Activated T-cell treated with anti-CD3 and anti-CD28 coated beads for 1 hour (primary cell): ENCODE measurements around the gene LYPD5.
"Not testable (repeated sequence)": the region's sequence is repeated elsewhere in the genome, so short reads cannot be mapped to it uniquely, and the experiment has no call there.

Source experiments
- DNase-seq: peaks from one replicate; pipeline ENCODE4 v3.0.0-alpha.2; 2020; ENCODE audit warnings: low read depth

LYPD5 gene, protein sequence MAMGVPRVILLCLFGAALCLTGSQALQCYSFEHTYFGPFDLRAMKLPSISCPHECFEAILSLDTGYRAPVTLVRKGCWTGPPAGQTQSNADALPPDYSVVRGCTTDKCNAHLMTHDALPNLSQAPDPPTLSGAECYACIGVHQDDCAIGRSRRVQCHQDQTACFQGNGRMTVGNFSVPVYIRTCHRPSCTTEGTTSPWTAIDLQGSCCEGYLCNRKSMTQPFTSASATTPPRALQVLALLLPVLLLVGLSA

DNA sequence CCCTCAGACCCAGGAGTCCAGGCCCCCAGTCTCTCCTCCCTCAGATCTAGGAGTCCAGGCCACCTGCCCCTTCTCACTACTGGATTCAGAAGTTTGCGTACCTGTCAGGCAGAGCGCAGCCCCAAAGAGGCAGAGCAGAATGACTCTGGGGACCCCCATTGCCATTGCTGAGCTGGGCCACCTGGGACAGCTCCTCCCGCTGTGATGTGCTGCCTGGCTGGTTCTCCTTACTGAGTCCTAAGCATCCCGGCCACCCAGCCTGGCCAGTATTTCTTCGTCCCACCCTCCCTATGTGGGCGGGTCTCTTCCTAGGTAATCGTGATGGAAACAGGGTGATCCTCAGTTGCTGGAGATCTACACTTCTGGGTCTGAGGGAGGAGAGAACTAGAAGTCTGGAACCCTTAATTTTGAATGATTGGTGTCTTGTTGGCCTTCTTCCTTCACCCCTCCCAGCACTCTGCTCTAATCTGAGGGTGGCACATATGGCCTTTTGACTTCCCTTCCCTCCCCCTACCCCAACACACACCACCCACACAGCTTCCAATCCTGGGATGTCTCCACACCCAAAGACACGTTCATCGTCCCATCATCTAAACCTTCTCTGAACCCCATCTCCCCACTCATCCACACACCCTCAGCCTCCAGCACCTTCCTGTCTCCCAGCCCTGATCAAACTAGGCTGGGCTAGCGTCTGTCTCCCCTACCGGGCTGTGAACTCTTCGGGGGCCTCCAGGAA, at the start of gene LYPD5:
LYPD5 (minus strand) TSS at position 232 of the 736 bp plus-strand sequence; CDS start at position 165, 67 bp downstream.
- DNase-seq: no peak

- DNase-seq: no peak
These were observed 46.6 kb upstream of the LYPD5 start for GRCh38 chr19:43848821-43849220.

GRCh38 chr19:43847884-43848283, 45.6 kb upstream of the LYPD5 start:
- no peak for DNase-seq

GRCh38 chr19:43847246-43847645, 45.0 kb upstream of the LYPD5 start:
- no peak for DNase-seq

GRCh38 chr19:43842007-43842406, 39.8 kb upstream of the LYPD5 start:
- no peak for DNase-seq

GRCh38 chr19:43839139-43839538, 36.9 kb upstream of the LYPD5 start:
- no peak for DNase-seq

DNA sequence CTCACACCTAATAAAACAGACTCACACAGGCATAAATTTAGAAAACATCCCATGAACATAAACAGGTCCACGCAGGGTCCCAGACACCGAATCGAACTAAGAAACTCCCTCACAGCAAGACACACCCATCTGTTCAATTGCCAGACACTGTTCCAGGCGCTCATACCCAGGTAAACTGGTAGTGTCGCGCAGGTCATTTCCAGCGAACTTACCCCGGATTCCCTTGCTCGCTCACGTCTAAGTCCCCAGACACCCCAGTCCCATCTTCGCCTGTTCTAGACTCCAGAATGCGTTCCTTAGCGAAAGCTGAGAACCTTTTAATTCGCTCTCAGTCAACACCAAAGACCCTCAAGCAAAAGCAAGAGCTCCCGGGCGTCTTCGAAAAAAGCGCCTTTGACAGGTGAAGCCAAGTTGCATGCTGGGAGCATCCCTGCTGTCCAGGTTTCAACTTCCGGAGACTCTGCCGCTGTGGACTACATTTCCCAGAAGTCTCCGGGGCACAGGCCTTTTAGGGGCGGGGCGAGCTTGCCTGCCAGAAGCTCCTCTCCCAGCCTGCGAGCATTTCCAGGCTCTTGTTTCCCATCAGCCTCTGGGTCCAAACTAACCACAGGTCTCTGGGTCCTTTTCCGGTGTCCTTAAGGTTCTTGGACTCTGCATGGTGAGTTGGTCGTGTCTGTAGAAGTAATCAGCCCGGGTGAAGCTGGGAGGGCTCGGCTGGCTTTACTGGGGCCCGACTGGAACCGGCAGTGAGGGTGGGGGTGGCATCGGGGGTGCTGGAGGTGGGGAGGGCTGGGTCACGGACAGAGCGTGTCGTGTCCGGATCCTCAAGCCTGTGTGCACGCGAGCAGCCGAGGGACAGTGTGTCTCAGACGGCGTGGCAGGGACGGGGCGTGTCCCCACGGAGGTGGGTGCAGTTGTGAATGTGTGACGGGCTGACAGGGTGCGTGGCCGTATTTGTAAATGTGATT, 24.8 kb upstream of the LYPD5 start, which contains the start of gene ZNF283:
ZNF283 (plus strand) TSS at position 535 of the 968 bp plus-strand sequence. CDS start 6,184 bp downstream, outside the sequence.
- DNase-seq: peak; percentile 71

DNA sequence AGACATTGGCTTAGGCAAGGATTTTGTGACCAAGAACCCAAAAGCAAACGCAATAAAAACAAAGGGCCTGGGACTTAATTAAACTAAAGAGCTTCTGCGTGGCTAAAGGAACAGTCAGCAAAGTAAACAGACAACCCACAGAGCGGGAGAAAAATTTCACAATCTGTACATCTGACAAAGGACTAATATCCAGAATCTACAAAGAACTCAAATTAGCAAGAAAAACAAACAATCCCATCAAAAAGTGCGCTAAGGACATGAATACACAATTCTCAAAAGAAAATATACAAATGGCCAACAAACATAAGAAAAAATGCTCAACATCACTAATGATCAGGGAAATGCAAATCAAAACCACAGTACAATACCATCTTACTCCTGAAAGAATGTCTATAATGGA, 22.3 kb upstream of the LYPD5 start:
- DNase-seq: not testable (repeated sequence)

- DNase-seq: not testable (repeated sequence)
These were observed 21.6 kb upstream of the LYPD5 start for GRCh38 chr19:43823856-43824255.

DNA sequence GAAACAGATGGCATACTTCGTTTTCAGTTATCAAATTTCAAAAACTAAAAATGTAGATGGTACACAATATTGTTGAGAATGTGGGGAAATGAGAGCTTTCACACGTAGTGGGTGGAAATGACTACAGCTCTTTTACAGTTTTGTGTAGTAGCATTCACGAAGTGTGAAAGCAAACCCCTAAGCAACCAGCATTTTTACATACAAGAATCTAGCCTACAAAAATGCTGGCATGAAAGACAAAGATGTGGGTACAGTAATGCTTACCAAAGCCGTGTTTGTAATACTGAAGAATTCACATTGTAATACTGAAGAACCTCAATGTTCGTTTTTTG, 18.6 kb upstream of the LYPD5 start:
- DNase-seq: no peak

DNA sequence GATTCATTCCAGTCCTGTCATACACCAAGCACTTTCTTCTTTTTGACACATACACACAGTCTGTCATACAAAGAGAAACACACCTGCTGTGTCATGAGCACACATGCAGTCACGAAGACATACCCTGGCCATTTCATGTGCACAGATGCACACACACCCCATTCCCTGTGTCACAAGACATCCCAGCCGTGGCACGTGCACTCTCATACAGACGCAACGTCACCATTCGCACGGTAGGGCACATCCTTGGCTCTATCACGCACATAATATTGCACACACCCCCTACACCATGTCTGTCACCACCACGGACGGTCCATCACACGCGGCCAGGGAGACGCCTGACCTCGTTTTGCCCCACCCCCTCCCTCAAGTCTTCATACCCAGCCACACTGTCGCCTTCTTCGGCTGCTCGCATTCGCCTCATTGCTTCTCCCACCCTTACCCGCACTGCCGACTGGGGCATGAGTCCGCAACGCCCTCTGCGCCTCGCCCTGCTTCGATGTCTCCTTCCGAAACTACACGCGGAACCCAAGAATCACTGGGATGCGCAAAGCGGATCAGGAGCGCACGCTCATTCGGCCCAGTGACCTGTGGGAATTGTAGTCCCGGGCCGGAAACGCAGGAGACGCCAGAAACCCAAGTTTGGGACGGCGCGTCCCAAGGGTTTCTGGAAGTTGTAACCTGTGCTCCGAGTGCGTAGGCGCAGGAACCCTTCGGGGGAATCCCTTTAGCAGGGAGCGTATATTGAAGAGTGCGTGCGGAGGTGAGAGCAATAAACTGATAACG, 18.0 kb upstream of the LYPD5 start:
- DNase-seq: no peak

GRCh38 chr19:43818500-43818899, 16.3 kb upstream of the LYPD5 start:
- no peak for DNase-seq

GRCh38 chr19:43817454-43817853, 15.2 kb upstream of the LYPD5 start:
- not testable (repeated sequence) for DNase-seq

- no peak for DNase-seq
These were observed 12.6 kb upstream of the LYPD5 start for GRCh38 chr19:43814663-43815352.

DNA sequence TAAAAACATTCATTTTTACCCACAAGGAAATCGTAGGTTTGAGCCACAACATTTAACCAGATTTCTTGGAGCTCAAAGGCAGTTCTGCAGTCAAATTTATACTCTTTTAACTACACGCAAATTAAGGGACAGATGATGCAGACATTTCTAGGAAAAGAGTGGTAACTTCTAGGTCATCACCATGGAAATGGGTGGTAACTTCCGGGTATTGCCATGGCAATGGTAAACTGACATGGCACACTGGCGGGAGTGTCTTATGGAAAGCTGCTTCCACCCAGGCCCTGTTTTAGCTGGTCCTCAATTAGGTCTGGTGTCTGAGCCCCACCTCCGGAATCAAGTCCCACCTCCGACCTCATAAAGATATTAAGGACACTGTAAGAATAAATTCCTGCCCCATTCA, 10.4 kb upstream of the LYPD5 start:
- no peak for DNase-seq

DNA sequence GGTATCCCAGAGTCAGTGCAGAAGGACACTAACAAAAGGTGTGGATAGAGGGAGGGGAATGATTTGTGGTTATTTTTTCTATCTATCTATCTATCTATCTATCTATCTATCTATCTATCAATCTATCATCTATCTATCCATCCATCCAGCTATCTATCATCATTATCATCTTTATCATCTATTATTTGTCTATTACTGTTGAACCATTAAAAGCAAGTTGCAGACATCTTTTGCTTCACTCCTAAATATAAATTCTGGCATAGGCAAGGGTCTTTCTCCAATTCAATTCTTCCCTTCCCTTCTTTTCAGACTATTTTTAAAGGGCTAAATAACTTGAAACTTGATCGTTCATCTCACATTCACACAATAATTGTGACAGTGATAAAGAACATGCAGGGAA, 10.0 kb upstream of the LYPD5 start:
- no peak for DNase-seq

- no peak for DNase-seq
These were observed 9.6 kb upstream of the LYPD5 start for GRCh38 chr19:43811837-43812236.

DNA sequence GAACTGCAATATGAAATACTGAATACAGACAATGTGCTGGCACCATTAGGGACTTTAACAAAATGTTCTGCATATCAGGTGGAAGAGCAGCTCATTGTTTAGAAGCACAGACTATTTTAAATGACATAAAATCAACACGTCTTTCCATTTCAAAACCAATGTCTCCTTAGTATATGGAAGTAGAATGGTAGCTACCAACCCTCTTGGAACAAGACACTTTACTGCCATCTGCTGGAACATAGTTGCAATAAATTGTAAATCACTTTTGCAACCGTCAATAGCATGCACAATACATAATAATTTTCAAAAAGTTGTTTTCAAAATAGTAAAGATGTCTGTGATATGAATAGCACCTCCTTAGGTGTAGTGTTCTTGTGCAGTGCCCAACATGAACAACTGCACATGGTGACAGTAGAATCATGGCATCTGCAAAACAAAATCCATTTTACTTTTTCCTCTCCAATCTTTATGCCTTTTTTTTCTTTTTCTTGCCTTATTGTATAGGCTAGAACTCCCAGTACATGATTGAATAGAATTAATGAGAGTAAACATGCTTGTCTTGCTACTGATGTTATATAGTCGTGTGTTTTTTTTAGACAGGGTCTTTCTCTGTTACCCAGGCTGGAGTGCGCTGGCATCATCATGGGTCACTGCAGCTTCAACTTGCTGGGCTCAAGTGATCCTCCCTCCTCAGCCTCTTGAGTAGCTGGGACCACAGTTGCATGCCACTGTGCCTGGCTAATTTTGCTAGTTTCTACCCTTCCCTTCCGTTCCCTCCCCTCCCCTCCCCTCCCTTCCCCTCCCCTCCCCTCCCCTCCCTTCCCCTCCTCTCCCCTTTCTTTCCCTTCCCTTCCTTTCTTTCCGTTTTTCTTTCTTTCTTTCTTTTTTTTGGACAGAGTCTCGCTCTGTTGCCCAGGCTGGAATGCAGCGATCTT, 7.8 kb upstream of the LYPD5 start:
- DNase-seq: no peak

GRCh38 chr19:43807651-43808050, 5.4 kb upstream of the LYPD5 start:
- DNase-seq: no peak

DNA sequence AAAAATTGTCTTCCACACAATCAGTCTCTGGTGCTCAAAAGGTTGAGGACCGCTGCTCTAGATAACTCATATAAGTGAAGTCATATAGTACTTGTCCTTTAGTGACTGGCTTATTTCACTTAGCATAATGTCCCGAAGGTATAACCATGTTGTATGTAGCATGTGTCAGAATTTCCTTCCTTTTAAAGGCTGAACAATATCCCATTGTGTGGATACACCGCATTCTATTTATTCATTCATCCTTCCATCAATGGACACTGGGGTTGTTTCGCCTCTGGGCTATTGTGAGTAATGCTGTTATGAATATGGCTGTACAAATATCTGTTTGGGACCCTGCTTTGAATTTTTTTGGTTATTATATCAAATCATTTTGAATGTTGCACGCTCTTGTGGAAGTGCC, 4.6 kb upstream of the LYPD5 start:
- no peak for DNase-seq
